ENCODE results near the gene ENPP4.

DNA sequence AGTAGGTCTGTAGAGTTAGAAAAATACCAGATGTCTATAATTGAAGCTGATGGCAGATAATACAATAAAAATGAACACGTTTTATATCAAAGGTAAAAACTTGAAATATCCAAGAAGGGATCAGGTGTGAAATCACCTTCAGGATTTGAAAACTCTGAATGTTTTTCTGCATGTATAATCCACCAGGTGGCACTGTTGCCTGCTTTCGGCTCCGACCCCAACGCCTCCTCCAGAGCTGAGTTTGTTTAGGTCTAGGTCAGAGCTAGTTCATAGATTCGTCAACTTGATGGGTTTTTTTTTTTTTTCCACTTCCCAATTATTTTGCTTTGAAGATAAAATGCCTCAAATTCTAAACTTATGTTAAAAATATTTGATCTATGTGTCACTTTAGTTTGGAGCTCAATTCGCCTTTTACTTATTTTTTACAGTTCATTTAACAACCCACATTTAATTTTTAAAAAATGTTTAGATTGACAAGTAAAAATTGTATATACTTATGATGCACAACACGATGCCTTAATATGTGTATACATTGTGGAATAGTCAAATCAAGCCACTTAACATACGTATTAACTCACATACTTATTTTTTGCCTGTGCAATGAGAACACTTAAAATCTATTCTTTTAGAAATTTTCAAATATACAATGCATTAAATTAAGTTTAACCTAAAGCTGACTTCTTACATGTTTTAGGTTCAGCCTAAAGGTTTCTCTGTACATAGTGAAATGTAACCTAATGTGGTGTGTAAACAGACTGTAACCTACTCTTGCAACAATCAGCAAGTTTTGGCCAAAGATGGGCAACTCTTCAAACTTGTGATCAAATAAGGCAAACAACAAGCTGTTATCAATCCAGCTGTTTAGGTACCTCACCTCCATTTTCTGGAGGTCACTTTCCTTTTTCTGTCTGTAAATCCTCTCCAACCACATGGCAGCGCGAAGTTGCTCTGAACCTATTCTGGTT is 39.4 kb upstream of the ENPP4 start:
- TF ChIP-seq, protein P1, sequence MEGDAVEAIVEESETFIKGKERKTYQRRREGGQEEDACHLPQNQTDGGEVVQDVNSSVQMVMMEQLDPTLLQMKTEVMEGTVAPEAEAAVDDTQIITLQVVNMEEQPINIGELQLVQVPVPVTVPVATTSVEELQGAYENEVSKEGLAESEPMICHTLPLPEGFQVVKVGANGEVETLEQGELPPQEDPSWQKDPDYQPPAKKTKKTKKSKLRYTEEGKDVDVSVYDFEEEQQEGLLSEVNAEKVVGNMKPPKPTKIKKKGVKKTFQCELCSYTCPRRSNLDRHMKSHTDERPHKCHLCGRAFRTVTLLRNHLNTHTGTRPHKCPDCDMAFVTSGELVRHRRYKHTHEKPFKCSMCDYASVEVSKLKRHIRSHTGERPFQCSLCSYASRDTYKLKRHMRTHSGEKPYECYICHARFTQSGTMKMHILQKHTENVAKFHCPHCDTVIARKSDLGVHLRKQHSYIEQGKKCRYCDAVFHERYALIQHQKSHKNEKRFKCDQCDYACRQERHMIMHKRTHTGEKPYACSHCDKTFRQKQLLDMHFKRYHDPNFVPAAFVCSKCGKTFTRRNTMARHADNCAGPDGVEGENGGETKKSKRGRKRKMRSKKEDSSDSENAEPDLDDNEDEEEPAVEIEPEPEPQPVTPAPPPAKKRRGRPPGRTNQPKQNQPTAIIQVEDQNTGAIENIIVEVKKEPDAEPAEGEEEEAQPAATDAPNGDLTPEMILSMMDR (IDR thresholded peaks at IDR 0.05), result no peak
- no peak for TF ChIP-seq POLR2A (IDR thresholded peaks at IDR 0.05)
